Activated CD4-positive, alpha-beta T cell treated with anti-CD3 and anti-CD28 coated beads, Interleukin-2, amount 10 ng/mL, durations not matched to agents 7 days and 5 days (primary cell): ENCODE results near the gene PRRT2. TPM values are rescaled to one million over a fixed set of nuclear protein-coding genes. Genes with fewer than 3 reads are reported as not detected.

Experiments
- CTCF ChIA-PET: fragments of 350-600 bp; sonication (Branson Sonifier 250); formaldehyde crosslinking; loops from one replicate; lab custom pipeline; 2021; ENCODE audit warnings: antibody characterized with exemption; lab: Charles Lee
- POLR2A ChIA-PET: fragments of 350-600 bp; sonication (Branson Sonifier 250); formaldehyde crosslinking; loops from one replicate; lab custom pipeline; 2021; ENCODE audit warnings: antibody characterized with exemption; lab: Charles Lee
- DNase-seq: peaks from one replicate; pipeline ENCODE4 v3.0.0-alpha.2; 2020
- H3K27ac Mint-ChIP-seq: one replicate; pipeline ENCODE4 v1.8.0; 2021; ENCODE audit warnings: mild to moderate bottlenecking, moderate library complexity, mixed read lengths
- H3K27me3 Mint-ChIP-seq: one replicate; pipeline ENCODE4 v1.8.0; 2021; ENCODE audit warnings: mixed read lengths
- H3K36me3 Mint-ChIP-seq: one replicate; pipeline ENCODE4 v1.8.0; 2021; ENCODE audit warnings: low read depth, mixed read lengths
- H3K4me1 Mint-ChIP-seq: one replicate; pipeline ENCODE4 v1.8.0; 2021; ENCODE audit warnings: mixed read lengths
- H3K4me3 Mint-ChIP-seq: one replicate; pipeline ENCODE4 v1.8.0; 2021; ENCODE audit warnings: mild to moderate bottlenecking, moderate library complexity, mixed read lengths
- H3K9me3 Mint-ChIP-seq: one replicate; pipeline ENCODE4 v1.8.0; 2021; ENCODE audit warnings: mixed read lengths
- total RNA-seq, 2 experiments: library from RNA; stranded (reverse); gene quantifications; one replicate each; pipeline ENCODE4 v1.2.3, GENCODE V29; 2021

Gene PRRT2
- total RNA-seq, 2 experiments from 2014 or later, result 0.98 to 1.3 TPM

- peaks cover 64% of the 10 kb centered on the region for H3K4me1 Mint-ChIP-seq
- H3K27me3 Mint-ChIP-seq, result peaks cover 13% of the 10 kb centered on the region
Observed at GRCh38 chr16:29809031-29809747, 2.8 kb upstream of the PRRT2 start.

GRCh38 chr16:29809850-29810698 lies 1.9 kb upstream of the PRRT2 start:
- H3K9me3 Mint-ChIP-seq, result no peaks in the 10 kb centered on the region
- DNase-seq, result peak; percentile 33
- POLR2A ChIA-PET, result interaction anchor here (0.6 to 0.9 kb wide), 2 partner anchors 12 to 20 kb away, joined by 3 to 4 read pairs; no protein-coding TSS in a partner anchor

More at GRCh38 chr16:29809031-29809747, 2.8 kb upstream of the PRRT2 start:
- peak overlapping the region; percentile 97 for H3K4me3 Mint-ChIP-seq
- peaks cover 43% of the 10 kb centered on the region for H3K36me3 Mint-ChIP-seq
- no peaks in the 10 kb centered on the region for H3K9me3 Mint-ChIP-seq
- CTCF ChIA-PET, result interaction anchor here (0.9 to 4.3 kb wide), 8 partner anchors 12 to 109 kb away, joined by 3 to 39 read pairs (median 10); partner anchors contain the start of genes CDIPT, KIF22 and MVP
- POLR2A ChIA-PET, result interaction anchor here (1.2 kb wide), 1 partner anchor 164 kb away, joined by 3 read pairs; the partner anchor contains the start of gene TAOK2
- peak overlapping the region; percentile 89 for H3K27ac Mint-ChIP-seq
- no peak for DNase-seq

GRCh38 chr16:29810699-29811169 lies 1.3 kb upstream of the PRRT2 start:
- Mint-ChIP-seq H3K27me3 (peaks cover 13% of the 10 kb centered on the region), H3K4me1 (peaks cover 69% of the 10 kb centered on the region), H3K36me3 (peaks cover 34% of the 10 kb centered on the region), H3K9me3 (no peaks in the 10 kb centered on the region), H3K27ac (peak overlapping the region; percentile 62), H3K4me3 (peak overlapping the region; percentile 71)
- DNase-seq, result no peak
- POLR2A ChIA-PET, result interaction anchor here (0.6 to 0.9 kb wide), 2 partner anchors 11 to 21 kb away, joined by 3 to 4 read pairs; no protein-coding TSS in a partner anchor
- CTCF ChIA-PET, result no interaction called here

More at GRCh38 chr16:29809850-29810698, 1.9 kb upstream of the PRRT2 start:
- CTCF ChIA-PET, result interaction anchor here (0.9 to 4.3 kb wide), 2 partner anchors 11 to 16 kb away, joined by 6 to 39 read pairs; partner anchors contain the start of gene MVP
- Mint-ChIP-seq H3K4me1 (peaks cover 67% of the 10 kb centered on the region), H3K36me3 (peaks cover 37% of the 10 kb centered on the region), H3K27ac (peak overlapping the region; percentile 62), H3K4me3 (peak overlapping the region; percentile 71), H3K27me3 (peaks cover 13% of the 10 kb centered on the region)

GRCh38 chr16:29811170-29811895 lies 660 bp upstream of the PRRT2 start:
- H3K36me3 Mint-ChIP-seq, result peaks cover 35% of the 10 kb centered on the region
- peaks cover 13% of the 10 kb centered on the region for H3K27me3 Mint-ChIP-seq

GRCh38 chr16:29812754-29813643 lies 1.0 kb downstream of the PRRT2 start:
- H3K4me1 Mint-ChIP-seq, result peaks cover 75% of the 10 kb centered on the region

More at GRCh38 chr16:29811170-29811895, 660 bp upstream of the PRRT2 start:
- peak; percentile 76 for DNase-seq
- Mint-ChIP-seq H3K27ac (peak overlapping the region; percentile 57), H3K4me1 (peaks cover 70% of the 10 kb centered on the region), H3K4me3 (peak overlapping the region; percentile 71), H3K9me3 (no peaks in the 10 kb centered on the region)
- CTCF ChIA-PET, result interaction anchor here (0.6 to 1.2 kb wide), 2 partner anchors 87 to 111 kb away, joined by 4 to 5 read pairs; no protein-coding TSS in a partner anchor
- POLR2A ChIA-PET, result no interaction called here

GRCh38 chr16:29813644-29814562 lies 1.9 kb downstream of the PRRT2 start:
- Mint-ChIP-seq H3K4me3 (peak overlapping the region; percentile 33), H3K27me3 (peaks cover 13% of the 10 kb centered on the region), H3K27ac (peak overlapping the region; percentile 96), H3K4me1 (peaks cover 75% of the 10 kb centered on the region), H3K9me3 (no peaks in the 10 kb centered on the region), H3K36me3 (peaks cover 38% of the 10 kb centered on the region)
- ChIA-PET POLR2A (no interaction called here), CTCF (interaction anchor here (0.8 to 8.8 kb wide), 3 partner anchors 9 to 35 kb away, joined by 3 to 46 read pairs (median 4); partner anchors contain the start of gene KIF22)
- DNase-seq, result no peak

More at GRCh38 chr16:29812754-29813643, 1.0 kb downstream of the PRRT2 start:
- no peak overlapping the region for H3K4me3 Mint-ChIP-seq
- no peak for DNase-seq
- CTCF ChIA-PET, result interaction anchor here (0.8 to 8.8 kb wide), 3 partner anchors 8 to 36 kb away, joined by 3 to 46 read pairs (median 4); partner anchors contain the start of gene KIF22
- peaks cover 13% of the 10 kb centered on the region for H3K27me3 Mint-ChIP-seq
- H3K27ac Mint-ChIP-seq, result no peak overlapping the region
- POLR2A ChIA-PET, result no interaction called here
- H3K36me3 Mint-ChIP-seq, result peaks cover 38% of the 10 kb centered on the region
- no peaks in the 10 kb centered on the region for H3K9me3 Mint-ChIP-seq

GRCh38 chr16:29814592-29814991 lies 2.6 kb downstream of the PRRT2 start:
- Mint-ChIP-seq H3K4me3 (peak overlapping the region; percentile 91), H3K27ac (peak overlapping the region; percentile 96), H3K27me3 (peaks cover 13% of the 10 kb centered on the region), H3K9me3 (no peaks in the 10 kb centered on the region), H3K4me1 (peaks cover 79% of the 10 kb centered on the region), H3K36me3 (peaks cover 39% of the 10 kb centered on the region)
- DNase-seq, result no peak
- ChIA-PET CTCF (interaction anchor here (1.9 to 8.8 kb wide), 2 partner anchors 24 to 34 kb away, joined by 4 to 46 read pairs; partner anchors contain the start of gene KIF22), POLR2A (no interaction called here)

GRCh38 chr16:29815032-29815721 lies 3.2 kb downstream of the PRRT2 start:
- H3K4me3 Mint-ChIP-seq, result peak overlapping the region; percentile 91
- POLR2A ChIA-PET, result interaction anchor here (0.6 to 1.7 kb wide), 3 partner anchors 8 to 115 kb away, joined by 3 to 9 read pairs (median 4); partner anchors contain the start of gene MAZ
- peak overlapping the region; percentile 96 for H3K27ac Mint-ChIP-seq
- no peak for DNase-seq
- peaks cover 13% of the 10 kb centered on the region for H3K27me3 Mint-ChIP-seq
- H3K4me1 Mint-ChIP-seq, result peaks cover 79% of the 10 kb centered on the region
- no peaks in the 10 kb centered on the region for H3K9me3 Mint-ChIP-seq
- H3K36me3 Mint-ChIP-seq, result peaks cover 40% of the 10 kb centered on the region
- CTCF ChIA-PET, result interaction anchor here (0.6 to 8.8 kb wide), 23 partner anchors 8 to 468 kb away, joined by 3 to 46 read pairs (median 4); partner anchors contain the start of genes KIF22, MAZ and SEZ6L2

- POLR2A ChIA-PET, result interaction anchor here (0.6 to 1.7 kb wide), 4 partner anchors 9 to 128 kb away, joined by 3 to 9 read pairs (median 4); partner anchors contain the start of gene MAZ
- H3K4me3 Mint-ChIP-seq, result peak within 1 kb of the TSS; percentile 91
- H3K9me3 Mint-ChIP-seq, result no peaks in the 10 kb centered on the region
- H3K27ac Mint-ChIP-seq, result peak within 1 kb of the TSS; percentile 96
- peaks cover 38% of the 10 kb centered on the region for H3K36me3 Mint-ChIP-seq
- H3K4me1 Mint-ChIP-seq, result peaks cover 71% of the 10 kb centered on the region
- CTCF ChIA-PET, result interaction anchor here (0.6 to 8.8 kb wide), 30 partner anchors 9 to 467 kb away, joined by 3 to 46 read pairs (median 4); partner anchors contain the start of genes KIF22, MAZ, SEZ6L2 and TMEM219
- peak; percentile 99 for DNase-seq
- H3K27me3 Mint-ChIP-seq, result peaks cover 13% of the 10 kb centered on the region
Observed at GRCh38 chr16:29815793-29816693, 4.0 kb downstream of the PRRT2 start, which contains the start of gene PAGR1. PAGR1 (plus strand) TSS chr16:29816152; CDS start chr16:29816526, 374 bp downstream.
